SK-N-SH (cell line): ENCODE data around the gene SREK1IP1. TPM values are rescaled to one million over a fixed set of nuclear protein-coding genes. Genes with fewer than 3 reads are reported as not detected.

Experiments
- CTCF ChIA-PET: fragments of 300-600, 350-600 bp; formaldehyde crosslinking; extraction: SDS; loops from one replicate; lab custom pipeline; 2021; lab: Yijun Ruan, JAX
- POLR2A ChIA-PET: fragments of 350-600 bp; sonication (Branson Sonifier 250); formaldehyde crosslinking; extraction: SDS; loops from one replicate; lab custom pipeline; 2020; ENCODE audit warnings: antibody characterized with exemption, inconsistent platforms; lab: Yijun Ruan, JAX
- DNase-seq: peaks from one replicate; pipeline ENCODE4 v3.0.0; 2012
- H2AFZ ChIP-seq: fragments of 200-600 bp; sonication (generic); 2 replicates; pipeline ENCODE4 v1.8.1; 2016; ENCODE audit warnings: antibody characterized with exemption, mild to moderate bottlenecking, low read depth
- H3F3A ChIP-seq: fragments of 200-600 bp; sonication (generic); replicated peaks from 2 replicates; pipeline ENCODE3; 2016; ENCODE audit warnings: antibody characterized with exemption, mild to moderate bottlenecking; ENCODE audit not compliant: insufficient read depth
- H3K27ac ChIP-seq, 2 experiments: fragments of 200-500 bp in 1 of 2; fragments of 200-600 bp in 1 of 2; sonication (Bioruptor generic) in 1 of 2; sonication (generic), shearing (Covaris generic) in 1 of 2; 2 replicates each; pipeline versions ENCODE4 v1.5.1 to v1.6.1; 2014 to 2016; ENCODE audit warnings: low read depth in 2 of 2, inconsistent platforms in 1 of 2, low read length in 1 of 2, mild to moderate bottlenecking in 1 of 2, mixed read lengths in 1 of 2
- H3K27me3 ChIP-seq: fragments of 200-600 bp; sonication (generic), shearing (Covaris generic); 2 replicates; pipeline ENCODE4 v1.6.1; 2016; ENCODE audit warnings: mixed run types; ENCODE audit not compliant: insufficient read depth
- H3K36me3 ChIP-seq, 2 experiments: fragments of 200-500 bp in 1 of 2; fragments of 200-600 bp in 1 of 2; sonication (Bioruptor generic) in 1 of 2; sonication (generic) in 1 of 2; replicated peaks in 1 of 2; 2 replicates each; pipeline versions ENCODE3 to v1.5.1; 2014 to 2016; ENCODE audit warnings: low read length in 1 of 2, mild to moderate bottlenecking in 1 of 2; ENCODE audit not compliant: insufficient read depth in 2 of 2, control insufficient read depth in 1 of 2
- H3K4me1 ChIP-seq, 2 experiments: fragments of 200-500 bp in 1 of 2; fragments of 200-600 bp in 1 of 2; sonication (Bioruptor generic) in 1 of 2; sonication (generic), shearing (Covaris generic) in 1 of 2; 2 replicates each; pipeline versions ENCODE4 v1.5.1 to v1.6.1; 2014 to 2016; ENCODE audit warnings: low read depth in 1 of 2, low read length in 1 of 2, mixed run types in 1 of 2; ENCODE audit not compliant: insufficient read depth in 2 of 2, control insufficient read depth in 1 of 2
- H3K4me2 ChIP-seq: fragments of 200-600 bp; sonication (generic), shearing (Covaris generic); 2 replicates; pipeline ENCODE4 v1.6.1; 2017; ENCODE audit warnings: mixed run types
- H3K4me3 ChIP-seq, 2 experiments: fragments of 200-500 bp in 1 of 2; fragments of 200-600 bp in 1 of 2; sonication (Bioruptor generic) in 1 of 2; sonication (generic), shearing (Covaris generic) in 1 of 2; 2 replicates each; pipeline versions ENCODE4 v1.5.1 to v1.8.1; 2014 to 2016; ENCODE audit warnings: low read depth in 2 of 2, inconsistent platforms in 1 of 2, low read length in 1 of 2, mild to moderate bottlenecking in 1 of 2, mixed read lengths in 1 of 2, moderate library complexity in 1 of 2
- H3K79me2 ChIP-seq: fragments of 200-600 bp; sonication (generic); 2 replicates; pipeline ENCODE4 v1.8.1; 2017; ENCODE audit warnings: mild to moderate bottlenecking; ENCODE audit not compliant: insufficient read depth
- H3K9ac ChIP-seq: fragments of 200-600 bp; sonication (generic); 2 replicates; pipeline ENCODE4 v1.6.1; 2017; ENCODE audit warnings: mixed run types
- H3K9me2 ChIP-seq: fragments of 200-600 bp; sonication (generic); 2 replicates; pipeline ENCODE4 v1.6.1; 2017; ENCODE audit warnings: mixed run types
- H3K9me3 ChIP-seq: fragments of 200-600 bp; sonication (generic); 2 replicates; pipeline ENCODE4 v1.6.1; 2017; ENCODE audit warnings: mixed run types, mild to moderate bottlenecking, moderate library complexity
- H4K20me1 ChIP-seq: fragments of 200-600 bp; sonication (generic); 2 replicates; pipeline ENCODE4 v1.6.1; 2017; ENCODE audit warnings: mild to moderate bottlenecking, mixed run types; ENCODE audit not compliant: insufficient read depth
- EZH2phosphoT487 ChIP-seq: fragments of 200-600 bp; sonication (generic); IDR thresholded peaks from 2 replicates; pipeline ENCODE4 v1.6.1; 2017; ENCODE audit warnings: low read depth, mixed run types, mild to moderate bottlenecking, antibody characterized with exemption, moderate library complexity, borderline replicate concordance
- FOXJ3 ChIP-seq: sonication (generic); formaldehyde crosslinking; IDR thresholded peaks from 2 replicates; pipeline ENCODE4 v1.5.1; 2020; ENCODE audit warnings: mild to moderate bottlenecking, missing genetic modification reagents
- FOXM1 ChIP-seq: IDR thresholded peaks from 2 replicates; pipeline ENCODE4 v1.4.0; 2012; ENCODE audit warnings: low read depth, mild to moderate bottlenecking
- GATA2 ChIP-seq: sonication (generic); formaldehyde crosslinking; IDR thresholded peaks from 2 replicates; pipeline ENCODE4 v1.5.0; 2020; ENCODE audit warnings: mild to moderate bottlenecking, missing genetic modification reagents
- MXI1 ChIP-seq: IDR thresholded peaks from 2 replicates; pipeline ENCODE4 v1.6.1; 2012; ENCODE audit warnings: mild to moderate bottlenecking, low read depth, low read length, improper control_type of control experiment
- NFIC ChIP-seq: IDR thresholded peaks from 2 replicates; pipeline ENCODE4 v1.4.0; 2012; ENCODE audit warnings: borderline replicate concordance
- NRF1 ChIP-seq: IDR thresholded peaks from 2 replicates; pipeline ENCODE4 v1.6.1; 2012; ENCODE audit warnings: low read depth, mild to moderate bottlenecking, low read length
- RAD21 ChIP-seq: IDR thresholded peaks from 2 replicates; pipeline ENCODE4 v1.6.1; 2012; ENCODE audit warnings: mild to moderate bottlenecking, low read length
- RCOR1 ChIP-seq: fragments of 150-350 bp; IDR thresholded peaks from 2 replicates; pipeline ENCODE4 v1.6.1; 2017; ENCODE audit warnings: antibody characterized with exemption, low read length
- RXRA ChIP-seq: IDR thresholded peaks from 2 replicates; pipeline ENCODE4 v1.4.0; 2012; ENCODE audit warnings: low read depth, mild to moderate bottlenecking, borderline replicate concordance
- TCF12 ChIP-seq: IDR thresholded peaks from 2 replicates; pipeline ENCODE4 v1.4.0; 2012
- TEAD4 ChIP-seq: IDR thresholded peaks from 2 replicates; pipeline ENCODE4 v1.4.0; 2012; ENCODE audit warnings: mild to moderate bottlenecking, borderline replicate concordance; ENCODE audit not compliant: insufficient read depth
- YY1 ChIP-seq: IDR thresholded peaks from 2 replicates; pipeline ENCODE4 v1.4.0; 2012; ENCODE audit warnings: low read depth, mild to moderate bottlenecking
- WGBS: methylation state at CpG from one replicate; pipeline ENCODE4 v1.1.6; 2017; ENCODE audit warnings: low lambda C conversion rate; 5-methylcytosine and 5-hydroxymethylcytosine counted together
- polyA plus RNA-seq, 3 experiments: library from polyadenylated mRNA; depleted of rRNA; stranded (reverse); fragments of >200 nt; gene quantifications; 2 replicates each; pipeline ENCODE4 v1.2.3, GENCODE V29; 2012

The SREK1IP1 gene
- polyA plus RNA-seq, 1 of the 3 experiments (the other 2 are of a cell fraction): 1.2 TPM

DNA sequence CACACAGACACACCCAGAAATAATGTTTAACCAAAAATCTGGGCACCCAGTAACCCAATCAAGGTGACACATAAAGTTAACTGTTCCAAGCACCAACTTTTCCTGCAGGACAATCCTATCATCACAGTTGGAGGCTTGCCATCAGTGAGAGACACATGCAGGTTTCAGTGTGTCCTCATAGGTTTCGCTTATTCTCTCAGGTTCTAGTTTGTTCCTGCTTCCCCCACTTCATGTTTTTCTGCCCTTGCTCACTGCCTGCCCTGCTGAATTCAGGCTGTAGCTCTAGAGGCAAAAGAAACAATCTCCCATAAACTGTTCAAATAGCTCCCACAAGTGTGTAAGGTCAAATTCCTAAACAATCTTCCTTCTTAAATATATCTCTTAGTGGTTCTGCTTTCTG lies 98.2 kb downstream of the SREK1IP1 start:
- Histone ChIP-seq H3K27me3 (no peaks in the 10 kb centered on the region; the same call in 1 of the 2 replicates), H3K36me3 (no peaks in the 10 kb centered on the region), H3K79me2 (no peaks in the 10 kb centered on the region), H3K9ac (no peak overlapping the region), H4K20me1 (no peaks in the 10 kb centered on the region), H3K4me2 (no peak overlapping the region), H3K27ac (no peak overlapping the region), H3K9me3 (no peaks in the 10 kb centered on the region), H3K4me1 (no peaks in the 10 kb centered on the region), H3K9me2 (no peaks in the 10 kb centered on the region), H2AFZ (no peak overlapping the region), H3K4me3 (no peak overlapping the region), H3F3A (no peaks in the 10 kb centered on the region)
- WGBS: 28% methylated on average over 1 of the region's 1 CpG
- ChIA-PET POLR2A (no interaction called here), CTCF (no interaction called here)
- DNase-seq: no peak
- TF ChIP-seq RAD21: no peak
- no peak for TF ChIP-seq MXI1
- TF ChIP-seq GATA2 (CRISPR knock-in tag): no peak
- no peak for TF ChIP-seq FOXJ3 (CRISPR knock-in tag)
- TF ChIP-seq TCF12: no peak
- TF ChIP-seq NRF1: no peak
- TF ChIP-seq RXRA: no peak
- TF ChIP-seq NFIC: no peak
- no peak for TF ChIP-seq TEAD4
- no peak for TF ChIP-seq EZH2phosphoT487
- no peak for TF ChIP-seq YY1
- no peak for TF ChIP-seq FOXM1
- no peak for TF ChIP-seq RCOR1

Other genes starting within 250 kb of the SREK1IP1 start
- gene SHISAL2B, start 78.2 kb downstream of the SREK1IP1 start, polyA plus RNA-seq (2012; rRNA removed): 0.16 TPM in 1 of 2 replicates, not detected in the other
- 6.6 and 10.2 TPM in 2 replicates for gene CWC27, start 239 bp upstream of the SREK1IP1 start, polyA plus RNA-seq (2012; rRNA removed)